HG03139 (cell line): Measurements from ENCODE around the gene POLG.

Experiments
- ATAC-seq: cut with Tn5 transposase; IDR thresholded peaks from one replicate; pipeline ENCODE4 v1.9.1; 2021; ENCODE audit not compliant: unreplicated experiment

POLG gene

GRCh38 chr15:89370120-89370977 lies 35.7 kb upstream of the POLG start:
- ATAC-seq: no peak

DNA sequence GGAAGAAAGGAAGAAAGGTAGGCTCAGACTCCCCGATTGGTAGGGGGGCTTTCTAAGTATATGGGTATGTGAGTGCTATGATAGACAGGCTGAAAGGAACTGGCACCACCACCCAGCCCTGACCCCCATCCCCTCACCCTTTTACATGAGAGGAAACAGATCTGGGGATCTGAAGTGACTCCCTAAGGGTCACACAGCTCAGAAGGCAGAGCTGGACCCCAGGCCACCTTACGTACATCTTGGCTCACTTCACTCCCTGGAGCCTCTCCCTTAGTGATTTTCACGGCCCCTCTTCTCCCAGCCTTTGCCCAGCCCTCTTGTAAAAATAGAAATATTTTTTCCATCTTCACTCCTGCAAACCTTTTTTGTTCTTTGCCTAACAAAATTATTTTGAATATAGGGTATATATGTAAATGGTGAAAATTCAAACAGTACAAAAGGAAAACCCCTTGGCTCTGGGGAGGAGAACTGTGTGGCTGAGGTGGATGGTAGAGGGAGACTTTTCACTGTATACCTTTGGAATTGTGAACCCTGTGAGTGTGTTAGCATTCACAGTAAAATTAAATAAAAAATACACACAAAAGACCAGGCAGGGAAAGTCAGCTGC lies 34.8 kb upstream of the POLG start:
- no peak for ATAC-seq

GRCh38 chr15:89368566-89369223 lies 34.1 kb upstream of the POLG start:
- ATAC-seq: no peak

- ATAC-seq: no peak
Observed at GRCh38 chr15:89367485-89368451, 33.1 kb upstream of the POLG start.

- ATAC-seq: no peak
Observed at GRCh38 chr15:89366656-89367393, 32.2 kb upstream of the POLG start.

DNA sequence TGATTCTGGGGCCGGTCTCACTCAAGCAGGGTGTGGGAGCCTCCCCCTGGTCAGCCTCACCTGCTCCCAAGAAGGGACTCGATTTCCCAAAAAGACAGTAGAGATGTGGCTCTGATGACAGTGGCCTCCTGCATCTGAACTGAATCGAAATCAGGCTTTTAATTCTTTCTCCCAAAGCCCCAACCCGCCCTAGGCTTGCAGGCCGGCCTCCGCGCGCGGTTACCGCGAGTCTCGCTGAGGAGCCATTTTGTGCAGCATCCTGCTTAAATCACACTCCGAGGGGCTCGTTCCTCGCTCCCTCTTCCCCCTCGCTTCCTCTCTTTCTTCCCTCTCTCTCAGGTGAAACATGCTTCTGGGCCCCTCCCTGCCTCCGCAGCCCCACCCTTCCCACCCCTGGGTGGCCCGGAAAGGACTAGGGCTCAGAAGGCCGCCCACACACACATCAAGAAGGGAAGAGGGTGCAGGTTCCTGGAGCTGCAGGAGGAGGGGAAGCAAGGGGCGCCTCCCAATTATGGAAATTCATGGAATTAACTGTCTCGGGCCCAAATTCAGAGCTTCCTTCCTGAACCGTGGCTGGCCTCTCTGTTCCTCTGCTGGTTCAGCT lies 30.9 kb upstream of the POLG start:
- no peak for ATAC-seq

- ATAC-seq: no peak
Observed at GRCh38 chr15:89364741-89365450, 30.3 kb upstream of the POLG start.

DNA sequence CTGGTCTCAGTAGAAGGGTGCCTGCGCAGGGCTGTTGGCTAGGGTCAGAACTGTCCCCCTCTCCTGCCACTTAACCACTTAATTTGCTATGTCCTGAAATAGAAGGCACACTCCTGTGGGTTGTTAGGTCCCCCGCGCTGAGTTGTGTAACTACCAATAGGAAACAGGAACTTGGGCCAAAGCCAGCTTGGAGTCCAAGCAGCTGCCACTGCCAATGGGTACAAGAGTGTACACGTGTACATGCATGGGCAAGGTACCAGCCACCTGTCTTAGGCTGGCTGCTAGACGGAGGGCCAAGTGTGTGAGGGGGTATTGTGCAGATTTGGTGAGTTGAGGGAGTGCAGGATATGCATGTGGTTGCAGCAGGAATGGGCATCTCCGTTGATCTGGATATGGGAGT lies 29.7 kb upstream of the POLG start:
- ATAC-seq: no peak

DNA sequence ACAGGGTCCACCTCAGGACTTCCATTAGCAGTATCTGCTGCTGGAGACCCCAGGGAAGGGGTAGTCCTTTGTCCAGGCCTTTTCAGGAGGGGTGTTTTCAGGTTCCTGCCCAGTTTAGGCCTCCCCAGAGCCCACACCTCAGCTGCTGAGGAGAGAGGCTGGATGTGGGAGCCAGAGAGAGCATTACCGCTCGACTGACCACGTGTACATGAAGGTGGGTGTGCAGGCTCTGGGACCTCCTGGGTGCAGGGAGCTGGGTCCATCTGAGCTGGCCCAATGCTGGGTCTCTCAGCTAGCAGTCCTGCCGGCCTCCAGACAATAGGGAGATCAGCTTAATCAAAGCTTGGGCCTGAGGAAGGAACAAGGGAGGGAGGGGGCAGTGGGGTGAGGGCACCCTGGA lies 29.1 kb upstream of the POLG start:
- ATAC-seq: no peak

GRCh38 chr15:89363133-89363532 lies 28.5 kb upstream of the POLG start:
- no peak for ATAC-seq

- no peak for ATAC-seq
Observed at GRCh38 chr15:89362203-89363101, 27.8 kb upstream of the POLG start.

GRCh38 chr15:89361451-89362202 lies 27.0 kb upstream of the POLG start:
- no peak for ATAC-seq

- ATAC-seq: no peak
Observed at GRCh38 chr15:89360294-89360971, 25.8 kb upstream of the POLG start.

GRCh38 chr15:89359471-89360293 lies 25.1 kb upstream of the POLG start:
- ATAC-seq: no peak

- peak; percentile 89 for ATAC-seq
Observed at GRCh38 chr15:89358755-89359439, 24.3 kb upstream of the POLG start.

- no peak for ATAC-seq
Observed at GRCh38 chr15:89358435-89358754, 23.8 kb upstream of the POLG start.
